H9 (cell line): ENCODE results near the gene LRTM2. TPM values are rescaled to one million over a fixed set of nuclear protein-coding genes. Genes with fewer than 3 reads are reported as not detected.

Experiments used
- DNase-seq: peaks from one replicate; pipeline ENCODE4 v3.0.0-alpha.2; 2017
- H2AFZ ChIP-seq: one replicate; pipeline ENCODE4 v1.6.1; 2013; ENCODE audit warnings: mild to moderate bottlenecking, low read length, control low read depth, moderate library complexity
- H2AK5ac ChIP-seq: 2 replicates; pipeline ENCODE4 v1.6.1; 2013; ENCODE audit warnings: low read length, control low read depth, mixed read lengths; ENCODE audit not compliant: insufficient read length
- H2BK120ac ChIP-seq: one replicate; pipeline ENCODE4 v1.6.1; 2013; ENCODE audit warnings: low read depth, mild to moderate bottlenecking, low read length, control low read depth, inconsistent platforms; ENCODE audit not compliant: poor library complexity, severe bottlenecking
- H2BK12ac ChIP-seq: 2 replicates; pipeline ENCODE4 v1.6.1; 2013; ENCODE audit warnings: low read length, control low read depth, mixed read lengths, low read depth; ENCODE audit not compliant: insufficient read length
- H2BK15ac ChIP-seq: 2 replicates; pipeline ENCODE4 v1.6.1; 2013; ENCODE audit warnings: low read depth, low read length, control low read depth
- H2BK20ac ChIP-seq: one replicate; pipeline ENCODE4 v1.6.1; 2013; ENCODE audit warnings: low read depth, mild to moderate bottlenecking, low read length, control low read depth, inconsistent platforms; ENCODE audit not compliant: poor library complexity, severe bottlenecking
- H2BK5ac ChIP-seq: 2 replicates; pipeline ENCODE4 v1.6.1; 2013; ENCODE audit warnings: low read length, control low read depth, mixed read lengths; ENCODE audit not compliant: insufficient read length
- H3K14ac ChIP-seq: 2 replicates; pipeline ENCODE4 v1.6.1; 2013; ENCODE audit warnings: low read length, control low read depth; ENCODE audit not compliant: insufficient read depth
- H3K18ac ChIP-seq: 2 replicates; pipeline ENCODE4 v1.6.1; 2013; ENCODE audit warnings: low read depth, mild to moderate bottlenecking, mixed read lengths, low read length, control low read depth; ENCODE audit not compliant: insufficient read length
- H3K23ac ChIP-seq: 2 replicates; pipeline ENCODE4 v1.6.1; 2013; ENCODE audit warnings: low read length, control low read depth, mixed read lengths, low read depth; ENCODE audit not compliant: insufficient read length
- H3K23me2 ChIP-seq: 2 replicates; pipeline ENCODE4 v1.6.1; 2013; ENCODE audit warnings: low read depth, mild to moderate bottlenecking, mixed read lengths, low read length, control low read depth; ENCODE audit not compliant: insufficient read length, poor library complexity, severe bottlenecking
- H3K27ac ChIP-seq: 2 replicates; pipeline ENCODE4 v1.5.1; 2013; ENCODE audit warnings: low read length, control low read depth, mixed read lengths, low read depth; ENCODE audit not compliant: insufficient read length
- H3K27me3 ChIP-seq: 2 replicates; pipeline ENCODE4 v1.6.1; 2013; ENCODE audit warnings: low read length, control low read depth, inconsistent platforms; ENCODE audit not compliant: insufficient read depth
- H3K4ac ChIP-seq: 2 replicates; pipeline ENCODE4 v1.6.1; 2013; ENCODE audit warnings: low read depth, mild to moderate bottlenecking, control low read depth, inconsistent platforms, low read length, moderate library complexity
- H3K4me1 ChIP-seq: 2 replicates; pipeline ENCODE4 v1.6.1; 2013; ENCODE audit warnings: low read length, control low read depth, inconsistent platforms; ENCODE audit not compliant: insufficient read depth
- H3K4me2 ChIP-seq: 2 replicates; pipeline ENCODE4 v1.6.1; 2013; ENCODE audit warnings: low read length, control low read depth, mixed read lengths; ENCODE audit not compliant: insufficient read length, insufficient read depth
- H3K56ac ChIP-seq: 2 replicates; pipeline ENCODE4 v1.6.1; 2013; ENCODE audit warnings: low read depth, mild to moderate bottlenecking, mixed read lengths, low read length, control low read depth; ENCODE audit not compliant: insufficient read length
- H3K79me1 ChIP-seq: 2 replicates; pipeline ENCODE4 v1.6.1; 2013; ENCODE audit warnings: low read depth, mild to moderate bottlenecking, moderate library complexity, low read length, control low read depth, inconsistent platforms; ENCODE audit not compliant: insufficient read depth, poor library complexity, severe bottlenecking
- H3K79me2 ChIP-seq: 2 replicates; pipeline ENCODE4 v1.6.1; 2013; ENCODE audit warnings: low read length, control low read depth, inconsistent platforms; ENCODE audit not compliant: insufficient read depth
- H3K9ac ChIP-seq: 2 replicates; pipeline ENCODE4 v1.6.1; 2013; ENCODE audit warnings: low read length, control low read depth, mixed read lengths; ENCODE audit not compliant: insufficient read length; ENCODE audit errors: extremely low read depth
- H3K9me3 ChIP-seq: one replicate; pipeline ENCODE4 v1.6.1; 2013; ENCODE audit warnings: low read depth, low read length, inconsistent platforms; ENCODE audit not compliant: control insufficient read depth
- H3T11ph ChIP-seq: one replicate; pipeline ENCODE4 v1.6.1; 2013; ENCODE audit warnings: mild to moderate bottlenecking, low read length, control low read depth, inconsistent platforms
- H4K20me1 ChIP-seq: one replicate; pipeline ENCODE4 v1.6.1; 2013; ENCODE audit not compliant: control insufficient read depth, insufficient read length, insufficient read depth
- H4K5ac ChIP-seq: 2 replicates; pipeline ENCODE4 v1.6.1; 2013; ENCODE audit warnings: low read depth, mild to moderate bottlenecking, mixed read lengths, low read length, control low read depth; ENCODE audit not compliant: insufficient read length
- H4K8ac ChIP-seq: replicated peaks from 2 replicates; pipeline ENCODE4 v1.6.1; 2013; ENCODE audit warnings: low read length, control low read depth, mixed read lengths, low read depth; ENCODE audit not compliant: insufficient read length
- H4K91ac ChIP-seq: 2 replicates; pipeline ENCODE4 v1.6.1; 2013; ENCODE audit warnings: low read depth, mild to moderate bottlenecking, moderate library complexity, mixed read lengths, low read length, control low read depth; ENCODE audit not compliant: insufficient read length
- H3K27ac Mint-ChIP-seq, 3 experiments: 2 replicates in 2 of 3; 3 replicates in 1 of 3; pipeline ENCODE4 v1.8.0; 2020 to 2021; ENCODE audit warnings: mixed read lengths in 3 of 3, mild to moderate bottlenecking in 1 of 3, moderate library complexity in 1 of 3
- H3K27me3 Mint-ChIP-seq: 2 replicates; pipeline ENCODE4 v1.8.0; 2021; ENCODE audit warnings: low read depth, mild to moderate bottlenecking, moderate library complexity, mixed read lengths
- H3K36me3 Mint-ChIP-seq, 3 experiments: 2 replicates in 2 of 3; 3 replicates in 1 of 3; pipeline ENCODE4 v1.8.0; 2020 to 2021; ENCODE audit warnings: low read depth in 3 of 3, mixed read lengths in 3 of 3; ENCODE audit not compliant: insufficient read depth in 1 of 3
- H3K4me1 Mint-ChIP-seq, 2 experiments: 2 replicates each; pipeline ENCODE4 v1.8.0; 2020; ENCODE audit warnings: mixed read lengths in 2 of 2
- H3K4me3 Mint-ChIP-seq, 2 experiments: 2 replicates in 1 of 2; 3 replicates in 1 of 2; pipeline ENCODE4 v1.8.0; 2020 to 2021; ENCODE audit warnings: mild to moderate bottlenecking in 2 of 2, mixed read lengths in 2 of 2, moderate library complexity in 1 of 2
- H3K9me3 Mint-ChIP-seq, 2 experiments: 2 replicates in 1 of 2; 3 replicates in 1 of 2; pipeline ENCODE4 v1.8.0; 2020; ENCODE audit warnings: mild to moderate bottlenecking in 2 of 2, mixed read lengths in 2 of 2, moderate library complexity in 1 of 2
- CTCF ChIP-seq: fragments of 200-600 bp; sonication (generic); conservative IDR thresholded peaks from 3 replicates; pipeline ENCODE4 v1.8.0; 2021; ENCODE audit warnings: antibody characterized with exemption, mild to moderate bottlenecking
- WGBS: extraction: QIAGEN DNeasy Blood & Tissue Kit; methylation state at CpG from one replicate; pipeline ENCODE4 v1.1.7; 2013; ENCODE audit warnings: missing lambda C conversion rate, low lambda C conversion rate, mixed read lengths; ENCODE audit not compliant: insufficient read length; ENCODE audit errors: extremely low coverage; 5-methylcytosine and 5-hydroxymethylcytosine counted together
- total RNA-seq: library from RNA; stranded (reverse); gene quantifications from 2 replicates; pipeline ENCODE4 v1.2.1, GENCODE V29; 2021

Gene LRTM2
- total RNA-seq, 1 experiment from 2014 or later = not detected

DNA sequence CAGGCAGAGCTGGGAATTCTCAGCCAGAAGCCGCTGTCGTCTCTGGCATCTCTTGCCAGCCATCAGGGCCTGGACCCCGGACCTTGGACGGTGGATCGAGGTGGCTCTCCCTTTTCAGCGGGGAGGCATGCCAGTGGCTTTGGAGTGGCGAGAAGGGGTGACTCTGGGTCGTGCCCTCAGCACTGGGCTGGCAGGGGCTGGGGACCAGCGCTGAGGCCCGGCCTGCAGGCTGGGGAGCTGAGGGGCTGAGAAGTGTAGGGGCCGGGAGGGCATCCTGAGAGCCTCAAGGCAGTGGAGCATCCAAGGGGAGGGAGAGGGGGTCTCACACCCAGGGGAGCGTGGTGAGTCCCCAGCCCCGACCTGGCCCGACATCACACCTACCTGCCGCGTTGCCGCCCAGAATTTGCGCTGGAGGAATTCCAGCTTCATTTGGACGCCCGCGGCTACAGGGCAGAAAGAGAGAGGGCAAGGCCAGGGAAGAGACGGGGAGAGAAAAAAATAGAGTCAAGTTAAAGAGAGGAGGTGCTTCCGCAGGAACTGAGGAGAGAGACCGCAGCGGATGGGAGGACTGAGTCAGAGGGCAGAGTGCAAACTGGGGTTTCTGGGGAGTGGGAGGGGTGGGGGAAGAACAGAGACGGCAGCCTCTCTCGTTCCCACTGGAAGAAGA is 9.0 kb upstream of the LRTM2 start:
- H4K91ac ChIP-seq = no peak overlapping the region
- H3K9ac ChIP-seq = no peak overlapping the region
- H3K9me3 Mint-ChIP-seq = no peaks in the 10 kb centered on the region
- no peak overlapping the region for H2AK5ac ChIP-seq
- H4K8ac ChIP-seq = no peak overlapping the region
- no peak overlapping the region for H2BK20ac ChIP-seq
- H3K23ac ChIP-seq = no peak overlapping the region
- no peak for DNase-seq
- no peak overlapping the region for H3K4me2 ChIP-seq
- no peaks in the 10 kb centered on the region for H3K23me2 ChIP-seq
- no peaks in the 10 kb centered on the region for H3K27me3 ChIP-seq
- H4K5ac ChIP-seq = no peak overlapping the region
- H2BK5ac ChIP-seq = no peak overlapping the region
- H2AFZ ChIP-seq = no peak overlapping the region
- no peak overlapping the region; the same call in 1 of the 2 replicates for H3K14ac ChIP-seq
- WGBS = no CpG with 5 or more reads among the region's 27 CpGs
- H3K36me3 Mint-ChIP-seq = peaks cover 0 to under 1% (median 0%) of the 10 kb centered on the region in 3 experiments; a peak in 1 of 7 replicates
- H4K20me1 ChIP-seq = no peaks in the 10 kb centered on the region
- no peak overlapping the region for H2BK120ac ChIP-seq
- H3K79me1 ChIP-seq = no peaks in the 10 kb centered on the region
- no peak overlapping the region for H3K18ac ChIP-seq
- H3K27ac ChIP-seq = no peak overlapping the region
- H3K27ac Mint-ChIP-seq = peak overlapping the region in 1 of 3 experiments; percentile 34; a peak in 1 of 7 replicates
- H3K56ac ChIP-seq = no peak overlapping the region
- no peak overlapping the region for H3K4me3 Mint-ChIP-seq
- H2BK15ac ChIP-seq = no peak overlapping the region
- no peak overlapping the region for H3K4ac ChIP-seq
- H2BK12ac ChIP-seq = no peak overlapping the region
- no peak for TF ChIP-seq CTCF
- H3K27me3 Mint-ChIP-seq = peaks cover 7% of the 10 kb centered on the region
- H3K4me1 ChIP-seq = no peaks in the 10 kb centered on the region
- no peak overlapping the region for H3T11ph ChIP-seq
- H3K79me2 ChIP-seq = no peaks in the 10 kb centered on the region
- H3K4me1 Mint-ChIP-seq = peaks cover 0 to 4% of the 10 kb centered on the region in 2 experiments; a peak in 1 of 4 replicates
- H3K9me3 ChIP-seq = no peaks in the 10 kb centered on the region
